Natural killer cell (primary cell): Measurements from ENCODE around the gene VAMP5. TPM values are rescaled to one million over a fixed set of nuclear protein-coding genes. Genes with fewer than 3 reads are reported as not detected.

Experiments used
- ATAC-seq, 3 donors: fragments of 150-1000 bp in 2 of 3; fragments of 200-7000 bp in 1 of 3; cut with Tn5 transposase; 1 replicate in 1 of 3; 2 replicates in 2 of 3; pipeline ENCODE4 v1.10.0; 2021; ENCODE audit warnings: mild to moderate bottlenecking in 2 of 3, moderate library complexity in 2 of 3
- DNase-seq, 2 donors: peaks; one replicate each; pipeline versions ENCODE4 v3.0.0 to v3.0.0-alpha.2; 2013 to 2021; ENCODE audit warnings: mixed read lengths in 1 of 2
- H3K27ac ChIP-seq: one replicate; pipeline ENCODE4 v1.5.1; 2013; ENCODE audit warnings: mild to moderate bottlenecking, low read length
- H3K27me3 ChIP-seq: one replicate; pipeline ENCODE4 v1.6.1; 2013; ENCODE audit warnings: low read length; ENCODE audit not compliant: control insufficient read depth, insufficient read depth
- H3K36me3 ChIP-seq: one replicate; pipeline ENCODE4 v1.6.1; 2013; ENCODE audit warnings: low read length; ENCODE audit not compliant: control insufficient read depth, insufficient read depth
- H3K4me1 ChIP-seq: one replicate; pipeline ENCODE4 v1.6.1; 2013; ENCODE audit warnings: low read length; ENCODE audit not compliant: control insufficient read depth, insufficient read depth
- H3K4me3 ChIP-seq: one replicate; pipeline ENCODE4 v1.5.1; 2013; ENCODE audit warnings: low read length
- H3K9me3 ChIP-seq: one replicate; pipeline ENCODE4 v1.6.1; 2013; ENCODE audit warnings: low read length; ENCODE audit not compliant: control insufficient read depth, insufficient read depth
- H3K27ac Mint-ChIP-seq, 2 donors: one replicate each; pipeline ENCODE4 v1.8.0; 2022; ENCODE audit warnings: mild to moderate bottlenecking in 2 of 2, mixed read lengths in 2 of 2, moderate library complexity in 1 of 2
- H3K27me3 Mint-ChIP-seq, 2 donors: one replicate each; pipeline ENCODE4 v1.8.0; 2022; ENCODE audit warnings: low read depth in 2 of 2, mixed read lengths in 2 of 2
- H3K36me3 Mint-ChIP-seq: one replicate; pipeline ENCODE4 v1.8.0; 2022; ENCODE audit warnings: mixed read lengths
- H3K4me1 Mint-ChIP-seq, 2 donors: one replicate each; pipeline ENCODE4 v1.8.0; 2022; ENCODE audit warnings: mixed read lengths in 2 of 2
- H3K4me3 Mint-ChIP-seq: one replicate; pipeline ENCODE4 v1.8.0; 2022; ENCODE audit warnings: mild to moderate bottlenecking, moderate library complexity, mixed read lengths
- H3K9me3 Mint-ChIP-seq, 2 donors: one replicate each; pipeline ENCODE4 v1.8.0; 2022; ENCODE audit warnings: mixed read lengths in 2 of 2
- WGBS: methylation state at CpG from one replicate; pipeline ENCODE4 v1.1.7; 2013; ENCODE audit warnings: missing lambda C conversion rate; ENCODE audit not compliant: insufficient coverage; 5-methylcytosine and 5-hydroxymethylcytosine counted together
- intact Hi-C: fragments of 100-400 bp; cut with micrococcal nuclease; formaldehyde crosslinking; loops from one replicate; pipeline ENCODE4 v1.14.2; 2022
- total RNA-seq, 4 donors: library from RNA; stranded (reverse); fragments of 120-200 nt in 1 of 4; gene quantifications; one replicate each; pipeline versions ENCODE4 v1.2.3 to v1.2.4, GENCODE V29; 2013 to 2022
- TF ChIP-seq, protein P1 (sequence below): fragments of 200-600 bp; IDR thresholded peaks from one replicate; pipeline ENCODE4 v1.8.0; 2022; ENCODE audit warnings: antibody characterized with exemption

Gene VAMP5
- total RNA-seq, 3 donors from 2014 or later (not counting 1 experiment from before 2014, with no cell fraction given), result 35.0 to 50.7 (median 36.7) TPM

DNA sequence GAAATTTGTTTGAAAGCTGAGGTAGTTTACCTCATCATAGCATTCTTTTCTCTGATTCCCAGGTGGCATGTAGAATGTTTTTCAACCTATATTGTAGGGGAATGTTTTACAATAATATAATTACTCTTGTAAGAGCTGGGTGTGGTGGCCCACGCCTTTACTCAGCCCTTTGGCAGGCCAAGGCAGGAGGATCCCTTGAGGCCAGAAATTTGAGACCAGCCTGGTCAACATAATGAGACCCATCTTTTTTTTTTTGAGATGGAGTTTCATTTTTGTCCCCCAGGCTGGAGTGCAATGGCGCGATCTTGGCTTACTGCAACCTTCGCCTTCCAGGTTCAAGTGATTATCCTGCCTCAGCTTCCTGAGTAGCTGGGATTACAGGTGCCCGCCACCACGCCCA is 35.4 kb downstream of the VAMP5 start:
- Mint-ChIP-seq H3K9me3 (no peaks in the 10 kb centered on the region), H3K4me1 (peaks cover 18 to 22% of the 10 kb centered on the region in 2 donors), H3K27me3 (no peaks in the 10 kb centered on the region), H3K4me3 (no peak overlapping the region), H3K27ac (no peak overlapping the region), H3K36me3 (peaks cover 7% of the 10 kb centered on the region)
- no peaks in the 10 kb centered on the region for H3K9me3 ChIP-seq
- DNase-seq, result no peak
- 98% methylated on average over 6 of the region's 6 CpGs for WGBS
- H3K36me3 ChIP-seq, result peaks cover 44% of the 10 kb centered on the region
- H3K27me3 ChIP-seq, result no peaks in the 10 kb centered on the region
- TF ChIP-seq, protein P1, sequence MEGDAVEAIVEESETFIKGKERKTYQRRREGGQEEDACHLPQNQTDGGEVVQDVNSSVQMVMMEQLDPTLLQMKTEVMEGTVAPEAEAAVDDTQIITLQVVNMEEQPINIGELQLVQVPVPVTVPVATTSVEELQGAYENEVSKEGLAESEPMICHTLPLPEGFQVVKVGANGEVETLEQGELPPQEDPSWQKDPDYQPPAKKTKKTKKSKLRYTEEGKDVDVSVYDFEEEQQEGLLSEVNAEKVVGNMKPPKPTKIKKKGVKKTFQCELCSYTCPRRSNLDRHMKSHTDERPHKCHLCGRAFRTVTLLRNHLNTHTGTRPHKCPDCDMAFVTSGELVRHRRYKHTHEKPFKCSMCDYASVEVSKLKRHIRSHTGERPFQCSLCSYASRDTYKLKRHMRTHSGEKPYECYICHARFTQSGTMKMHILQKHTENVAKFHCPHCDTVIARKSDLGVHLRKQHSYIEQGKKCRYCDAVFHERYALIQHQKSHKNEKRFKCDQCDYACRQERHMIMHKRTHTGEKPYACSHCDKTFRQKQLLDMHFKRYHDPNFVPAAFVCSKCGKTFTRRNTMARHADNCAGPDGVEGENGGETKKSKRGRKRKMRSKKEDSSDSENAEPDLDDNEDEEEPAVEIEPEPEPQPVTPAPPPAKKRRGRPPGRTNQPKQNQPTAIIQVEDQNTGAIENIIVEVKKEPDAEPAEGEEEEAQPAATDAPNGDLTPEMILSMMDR, result no peak
- no peak overlapping the region for H3K27ac ChIP-seq
- H3K4me1 ChIP-seq, result peaks cover 24% of the 10 kb centered on the region
- no peak for ATAC-seq
- intact Hi-C loops, result no loop called here
- H3K4me3 ChIP-seq, result no peak overlapping the region

DNA sequence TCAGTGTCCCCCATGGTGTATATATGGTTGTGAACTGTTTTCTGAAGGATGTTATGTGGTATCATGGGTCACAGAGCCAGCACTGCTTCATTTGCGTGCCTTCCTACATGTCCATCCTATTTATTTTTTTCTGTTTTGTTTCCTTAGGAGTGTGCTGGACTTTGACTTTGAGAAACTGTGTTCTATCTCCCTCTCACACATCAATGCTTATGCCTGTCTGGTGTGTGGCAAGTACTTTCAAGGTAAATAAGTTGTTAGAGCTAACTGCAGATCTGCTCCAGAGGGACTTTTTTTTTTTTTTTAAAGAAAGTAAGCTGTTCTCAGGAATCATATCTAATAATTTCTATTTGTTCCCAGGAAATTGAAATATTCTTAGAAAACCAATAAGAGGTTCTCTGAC is 37.1 kb downstream of the VAMP5 start:
- Histone ChIP-seq H3K4me3 (no peak overlapping the region), H3K4me1 (peaks cover 17% of the 10 kb centered on the region), H3K27ac (no peak overlapping the region), H3K9me3 (no peaks in the 10 kb centered on the region), H3K27me3 (no peaks in the 10 kb centered on the region), H3K36me3 (peaks cover 58% of the 10 kb centered on the region)
- Mint-ChIP-seq H3K27ac (no peak overlapping the region), H3K4me3 (no peak overlapping the region), H3K9me3 (no peaks in the 10 kb centered on the region), H3K4me1 (peaks cover 14 to 17% of the 10 kb centered on the region in 2 donors), H3K36me3 (peaks cover 14% of the 10 kb centered on the region), H3K27me3 (no peaks in the 10 kb centered on the region)
- intact Hi-C loops, result no loop called here
- no CpG with 5 or more reads among the region's 1 CpG for WGBS
- ATAC-seq (no peak), DNase-seq (no peak)
- TF ChIP-seq, protein P1, result no peak

DNA sequence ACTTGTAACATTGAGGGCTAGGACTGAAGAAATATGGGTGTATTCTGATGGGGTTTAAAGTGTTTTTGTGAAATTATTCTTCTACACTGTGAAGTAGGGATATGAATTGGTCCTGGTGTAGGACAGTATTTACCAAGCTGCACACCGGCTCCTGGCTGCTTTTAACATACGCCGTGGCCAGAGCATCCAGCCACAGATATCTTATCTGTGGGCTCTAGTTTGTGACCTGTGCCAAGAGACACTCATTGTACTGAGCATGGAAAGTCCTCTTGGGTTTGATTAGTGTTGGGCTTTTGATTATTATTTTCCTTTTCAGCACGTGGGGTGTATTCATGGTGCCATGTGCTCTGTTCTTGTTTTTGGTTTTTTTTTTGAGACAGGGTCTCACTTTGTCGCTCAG is 39.8 kb downstream of the VAMP5 start:
- intact Hi-C loops, result no loop called here
- DNase-seq, result no peak
- Mint-ChIP-seq H3K4me1 (peaks cover 3 to 7% of the 10 kb centered on the region in 2 donors), H3K27me3 (no peaks in the 10 kb centered on the region), H3K27ac (no peak overlapping the region), H3K4me3 (no peak overlapping the region), H3K36me3 (peaks cover 14% of the 10 kb centered on the region), H3K9me3 (no peaks in the 10 kb centered on the region)
- Histone ChIP-seq H3K9me3 (no peaks in the 10 kb centered on the region), H3K27me3 (no peaks in the 10 kb centered on the region), H3K4me3 (no peak overlapping the region), H3K27ac (no peak overlapping the region), H3K4me1 (no peaks in the 10 kb centered on the region), H3K36me3 (peaks cover 77% of the 10 kb centered on the region)
- TF ChIP-seq, protein P1, result no peak
- ATAC-seq, result no peak
- WGBS, result 97% methylated on average over 5 of the region's 5 CpGs

DNA sequence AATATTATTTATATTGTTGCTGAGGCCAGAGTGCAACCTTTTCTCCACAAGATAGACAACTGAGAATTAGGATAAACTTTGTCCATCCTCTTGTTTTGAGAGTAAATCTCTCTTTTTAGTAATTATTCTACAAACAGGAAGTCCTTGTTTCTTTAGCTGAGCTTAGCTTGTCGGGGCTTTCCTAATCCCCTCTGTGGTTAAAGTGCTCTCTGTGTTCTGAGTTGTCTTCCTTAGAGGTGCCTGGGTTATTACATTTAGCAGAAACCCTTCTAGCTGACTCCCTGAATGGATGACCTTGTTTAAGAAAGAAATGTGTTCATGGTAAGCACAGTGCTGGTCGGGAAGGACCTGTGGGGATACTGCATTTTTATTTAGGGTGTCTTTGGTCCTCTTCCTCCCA is 44.4 kb downstream of the VAMP5 start:
- Mint-ChIP-seq H3K4me3 (no peak overlapping the region), H3K27ac (peak overlapping the region in 1 of 2 donors; percentile 24), H3K4me1 (no peaks in the 10 kb centered on the region), H3K36me3 (peaks cover 18% of the 10 kb centered on the region), H3K27me3 (no peaks in the 10 kb centered on the region), H3K9me3 (no peaks in the 10 kb centered on the region)
- intact Hi-C loops, result no loop called here
- peaks cover 79% of the 10 kb centered on the region for H3K36me3 ChIP-seq
- no peaks in the 10 kb centered on the region for H3K9me3 ChIP-seq
- H3K27ac ChIP-seq, result no peak overlapping the region
- no peaks in the 10 kb centered on the region for H3K4me1 ChIP-seq
- ATAC-seq (peak in 1 of 3 donors; percentile 31), DNase-seq (peak in 1 of 2 donors; percentile 43)
- H3K27me3 ChIP-seq, result no peaks in the 10 kb centered on the region
- no peak overlapping the region for H3K4me3 ChIP-seq
- TF ChIP-seq, protein P1, result no peak
- 31% methylated on average over 2 of the region's 2 CpGs for whole genome bisulfite sequencing
